H1 (cell line): ENCODE results near the gene MEX3C. TPM values are rescaled to one million over a fixed set of nuclear protein-coding genes. Genes with fewer than 3 reads are reported as not detected.

Experiments used
- MAX ChIP-seq: IDR thresholded peaks from 2 replicates; pipeline ENCODE4 v1.6.1; 2012; ENCODE audit warnings: inconsistent platforms
- polyA plus RNA-seq, 7 experiments: library from polyadenylated mRNA; depleted of rRNA in 3 of 7; stranded (reverse) in 5 of 7; unstranded in 2 of 7; fragments of >200 nt in 5 of 7; fragments of 200-250 nt in 2 of 7; gene quantifications; 1 replicate in 5 of 7; 2 replicates in 1 of 7; 4 replicates in 1 of 7; pipeline versions ENCODE4 v1.2.1 to v1.2.3, GENCODE V29; 2011 to 2013; ENCODE audit warnings: missing spikeins in 2 of 7, mixed read lengths in 2 of 7
- total RNA-seq: library from RNA; stranded (reverse); fragmentation: NEBNext Ultra II Directional; extraction: Animal tissue kit (Norgen Biotek cat#: 25700); gene quantifications from 2 replicates; pipeline ENCODE4 v1.2.1, GENCODE V29; 2021
- TF ChIP-seq, protein P1 (sequence below): IDR thresholded peaks from 2 replicates; pipeline ENCODE4 v1.6.1; 2011; ENCODE audit warnings: low read depth, mild to moderate bottlenecking, low read length; ENCODE audit not compliant: insufficient read depth

The MEX3C gene
- total and polyA plus RNA-seq, 2 of the 8 experiments (the other 6 are each of a cell fraction or from before 2014, with no cell fraction given) = 48.2 to 103 TPM

GRCh38 chr18:51153659-51154371 is 43.7 kb downstream of the MEX3C start (continued):
- TF ChIP-seq MAX = no peak
- TF ChIP-seq, protein P1, sequence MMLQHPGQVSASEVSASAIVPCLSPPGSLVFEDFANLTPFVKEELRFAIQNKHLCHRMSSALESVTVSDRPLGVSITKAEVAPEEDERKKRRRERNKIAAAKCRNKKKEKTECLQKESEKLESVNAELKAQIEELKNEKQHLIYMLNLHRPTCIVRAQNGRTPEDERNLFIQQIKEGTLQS = no peak
